Measurements from ENCODE around the gene TRIM65.

DNA sequence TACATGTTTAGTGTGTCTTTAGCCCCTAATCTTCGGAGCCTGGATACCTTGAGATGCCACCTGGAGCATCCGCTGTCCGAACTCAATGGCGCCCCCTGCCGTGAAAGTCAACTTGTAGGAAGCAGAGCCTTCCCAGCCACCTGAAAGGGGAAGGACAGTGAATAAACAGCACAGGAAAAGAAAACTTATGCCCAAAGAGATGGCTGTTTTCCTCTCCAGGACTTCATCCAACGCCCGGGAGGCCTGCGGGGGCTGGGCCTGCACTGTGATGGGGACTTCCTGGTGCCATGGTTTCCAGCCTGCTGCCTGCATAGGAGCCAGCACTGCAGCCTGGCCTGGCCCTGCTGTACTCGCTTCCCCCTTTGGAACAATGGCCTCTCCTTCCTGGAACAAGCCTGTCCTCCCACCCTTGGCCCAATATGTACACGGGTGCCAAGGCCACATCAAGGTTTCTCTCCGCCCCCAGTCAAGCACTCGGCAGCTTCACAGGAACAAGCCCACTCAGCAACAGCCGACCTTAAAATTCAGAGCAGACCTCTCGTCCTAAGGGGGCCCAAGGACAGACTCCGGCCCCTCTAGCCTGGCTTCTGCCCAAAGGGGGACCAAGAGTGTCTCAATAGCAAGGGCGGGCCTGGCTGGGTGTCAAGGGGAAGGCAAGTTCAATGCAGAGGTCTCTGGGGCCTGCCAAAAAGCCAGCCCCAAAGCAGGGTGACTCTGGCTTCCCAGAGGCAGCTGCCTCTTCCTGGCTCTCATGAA, 48.0 kb downstream of the TRIM65 start:
- TF ChIP-seq, protein P1, sequence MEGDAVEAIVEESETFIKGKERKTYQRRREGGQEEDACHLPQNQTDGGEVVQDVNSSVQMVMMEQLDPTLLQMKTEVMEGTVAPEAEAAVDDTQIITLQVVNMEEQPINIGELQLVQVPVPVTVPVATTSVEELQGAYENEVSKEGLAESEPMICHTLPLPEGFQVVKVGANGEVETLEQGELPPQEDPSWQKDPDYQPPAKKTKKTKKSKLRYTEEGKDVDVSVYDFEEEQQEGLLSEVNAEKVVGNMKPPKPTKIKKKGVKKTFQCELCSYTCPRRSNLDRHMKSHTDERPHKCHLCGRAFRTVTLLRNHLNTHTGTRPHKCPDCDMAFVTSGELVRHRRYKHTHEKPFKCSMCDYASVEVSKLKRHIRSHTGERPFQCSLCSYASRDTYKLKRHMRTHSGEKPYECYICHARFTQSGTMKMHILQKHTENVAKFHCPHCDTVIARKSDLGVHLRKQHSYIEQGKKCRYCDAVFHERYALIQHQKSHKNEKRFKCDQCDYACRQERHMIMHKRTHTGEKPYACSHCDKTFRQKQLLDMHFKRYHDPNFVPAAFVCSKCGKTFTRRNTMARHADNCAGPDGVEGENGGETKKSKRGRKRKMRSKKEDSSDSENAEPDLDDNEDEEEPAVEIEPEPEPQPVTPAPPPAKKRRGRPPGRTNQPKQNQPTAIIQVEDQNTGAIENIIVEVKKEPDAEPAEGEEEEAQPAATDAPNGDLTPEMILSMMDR (IDR thresholded peaks at IDR 0.05) = peak; percentile 38 to 69 (median 65)
- TF ChIP-seq POLR2A (IDR thresholded peaks at IDR 0.05) = no peak

Data from right lobe of liver (tissue), 4 donors.